Muscle of back (tissue), 11 donors: ENCODE data around the gene QTRT2. TPM values are rescaled to one million over a fixed set of nuclear protein-coding genes. Genes with fewer than 3 reads are reported as not detected.

ENCODE experiments used
- DNase-seq, 3 donors: peaks; one replicate each; pipeline versions ENCODE4 v3.0.0 to v3.0.0-alpha.2; 2013
- polyA plus RNA-seq, 10 donors: library from polyadenylated mRNA; unstranded; fragments of 120-200 nt; gene quantifications; one replicate each; pipeline ENCODE4 v1.2.1, GENCODE V29; 2013; ENCODE audit not compliant: insufficient read length in 10 of 10

The QTRT2 gene
- polyA plus RNA-seq, 10 donors, result 8.4 to 18.4 (median 12.8) TPM

DNA sequence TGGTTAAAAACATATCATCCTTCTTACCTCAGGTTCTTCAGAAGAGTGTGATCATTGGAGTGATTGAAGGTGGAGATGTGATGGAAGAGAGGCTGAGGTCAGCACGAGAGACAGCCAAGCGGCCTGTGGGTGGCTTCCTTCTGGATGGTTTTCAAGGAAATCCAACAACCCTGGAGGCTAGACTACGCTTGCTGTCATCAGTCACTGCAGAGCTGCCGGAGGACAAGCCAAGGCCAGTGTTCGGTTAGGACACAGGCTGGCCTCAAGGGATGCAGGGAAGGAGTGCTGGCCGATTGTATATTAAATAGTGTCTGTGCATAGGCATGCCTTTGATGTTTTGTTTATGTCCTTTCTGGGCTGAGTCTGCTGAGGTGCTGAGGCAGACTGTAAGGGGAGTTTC, 20.2 kb downstream of the QTRT2 start:
- DNase-seq, result no peak

DNA sequence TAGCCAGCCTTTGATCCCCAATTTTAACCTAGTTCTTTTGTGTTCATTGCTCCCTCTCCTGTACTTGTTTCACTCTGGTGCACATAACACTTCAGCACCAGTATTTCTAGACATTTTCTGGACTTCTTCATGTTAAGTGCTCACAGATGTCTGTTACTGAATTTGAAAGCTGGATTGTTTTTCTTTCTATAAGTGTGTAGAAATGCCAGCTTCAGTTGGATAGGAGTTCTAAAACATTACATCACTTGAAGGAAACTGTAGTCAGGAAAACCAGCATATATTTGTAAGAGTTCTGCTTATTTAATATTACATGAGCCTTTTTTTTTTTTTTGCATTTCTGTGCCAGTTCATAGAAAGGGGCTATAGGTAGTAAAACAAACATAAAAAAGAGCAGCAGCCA, 21.6 kb downstream of the QTRT2 start:
- no peak for DNase-seq

- DNase-seq, result no peak
Observed at GRCh38 chr3:114079761-114080160, 23.2 kb downstream of the QTRT2 start.

- DNase-seq, result no peak
Observed at GRCh38 chr3:114080201-114080600, 23.7 kb downstream of the QTRT2 start.

DNA sequence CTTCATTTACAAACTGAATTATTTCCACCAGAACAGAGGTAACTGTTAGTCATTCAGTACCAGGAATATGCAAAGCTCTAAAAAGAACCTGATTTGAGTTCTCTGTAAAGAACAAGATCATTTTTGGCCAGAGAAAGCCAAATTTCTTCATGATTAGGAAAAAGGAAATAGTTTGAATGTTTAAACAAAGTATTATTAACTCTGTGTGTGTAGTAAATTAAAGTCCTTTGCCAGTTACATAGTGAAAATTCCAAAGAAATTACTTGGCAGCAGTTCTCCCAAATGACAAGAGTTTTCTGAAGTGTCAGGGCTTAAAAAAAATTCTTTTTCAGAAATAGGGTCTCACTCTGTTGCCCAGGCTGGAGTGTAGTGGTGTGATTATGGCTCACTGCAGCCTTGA, 24.5 kb downstream of the QTRT2 start:
- peak in 1 of 3 donors; percentile 20 for DNase-seq

GRCh38 chr3:114083112-114083511, 26.6 kb downstream of the QTRT2 start:
- DNase-seq, result no peak

DNA sequence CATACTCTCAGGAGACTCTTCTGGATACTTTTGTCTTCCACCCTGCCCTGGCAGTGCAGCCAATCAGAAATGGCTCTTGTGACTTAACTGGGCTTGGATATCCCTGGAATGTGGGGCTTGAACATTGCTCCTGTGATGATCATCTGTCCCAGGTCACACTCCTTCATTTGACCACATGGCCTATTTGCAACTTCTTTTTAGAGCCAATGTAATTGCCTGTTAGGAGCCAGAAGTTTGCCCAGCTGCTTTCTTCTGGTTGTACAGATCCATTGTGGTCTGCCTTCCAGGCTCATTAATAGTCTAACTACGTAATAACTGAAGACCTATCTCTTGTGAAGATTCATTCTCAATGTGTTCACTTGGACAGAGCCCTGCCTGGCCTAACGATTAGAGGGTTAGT, 29.8 kb downstream of the QTRT2 start:
- no peak for DNase-seq

DNA sequence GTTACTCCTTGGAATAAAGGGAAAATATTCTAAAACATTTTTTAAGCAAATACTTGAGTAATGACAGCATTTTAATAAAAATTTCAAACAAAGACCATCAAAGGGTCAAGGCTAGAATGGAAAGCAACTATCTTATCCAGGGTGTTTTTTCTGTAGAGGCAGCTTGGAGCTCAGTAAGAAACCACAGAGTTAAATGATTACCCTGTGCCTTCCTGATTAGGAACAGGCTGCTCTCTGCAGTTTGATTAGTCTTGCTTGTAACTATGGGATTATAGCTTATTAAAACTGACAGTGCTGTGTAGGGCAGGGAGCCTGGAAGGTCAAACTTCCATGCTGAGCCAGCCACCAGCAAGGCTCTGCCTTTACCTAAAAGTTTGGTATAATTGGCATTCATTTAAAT, 33.1 kb downstream of the QTRT2 start:
- no peak for DNase-seq

DNA sequence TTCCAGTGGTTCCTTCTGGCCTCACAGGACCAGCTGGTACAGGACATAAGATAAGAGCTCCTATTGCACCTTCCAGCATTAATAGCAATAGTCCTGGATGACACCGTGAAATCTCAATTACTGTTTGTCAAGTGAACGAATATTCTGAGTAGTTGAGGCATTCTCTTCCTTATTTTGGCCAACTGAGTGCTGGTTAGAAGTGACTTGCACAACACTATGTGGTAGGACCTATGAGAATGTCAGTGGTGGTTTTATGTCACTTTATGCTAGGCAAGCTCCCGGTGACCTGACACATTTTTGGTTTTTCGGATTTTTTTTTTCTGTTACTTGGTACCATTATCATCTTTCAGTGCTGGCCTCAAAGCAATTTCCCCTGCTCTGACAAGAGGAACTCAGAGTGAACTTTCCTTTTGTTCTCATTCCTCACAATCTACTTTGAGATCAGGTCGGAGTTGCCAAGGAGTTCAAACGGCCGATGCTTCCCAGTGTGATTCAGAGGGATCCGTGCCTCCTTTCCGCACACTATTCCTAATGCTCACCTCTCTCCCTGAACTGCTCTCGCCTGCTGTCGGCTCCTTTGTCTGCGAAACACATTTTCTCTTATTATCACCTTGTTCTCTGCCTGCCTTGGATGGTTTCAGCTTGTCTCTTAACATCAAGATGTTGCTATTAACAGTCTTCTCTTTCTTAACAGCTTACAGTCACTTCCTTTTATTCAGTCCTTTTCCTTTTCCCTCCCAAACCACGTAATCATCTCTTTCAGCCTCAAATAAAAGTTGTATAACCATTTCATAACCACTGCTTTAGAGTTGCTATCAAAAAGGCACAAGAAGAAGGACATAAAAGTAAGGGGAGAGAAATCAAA, 35.8 kb downstream of the QTRT2 start:
- DNase-seq, result peak in 1 of 3 donors; percentile 7

GRCh38 chr3:114093016-114093380, 36.5 kb downstream of the QTRT2 start:
- DNase-seq, result no peak

GRCh38 chr3:114093596-114093995, 37.1 kb downstream of the QTRT2 start:
- peak; percentile 34 to 50 (median 47) for DNase-seq

DNA sequence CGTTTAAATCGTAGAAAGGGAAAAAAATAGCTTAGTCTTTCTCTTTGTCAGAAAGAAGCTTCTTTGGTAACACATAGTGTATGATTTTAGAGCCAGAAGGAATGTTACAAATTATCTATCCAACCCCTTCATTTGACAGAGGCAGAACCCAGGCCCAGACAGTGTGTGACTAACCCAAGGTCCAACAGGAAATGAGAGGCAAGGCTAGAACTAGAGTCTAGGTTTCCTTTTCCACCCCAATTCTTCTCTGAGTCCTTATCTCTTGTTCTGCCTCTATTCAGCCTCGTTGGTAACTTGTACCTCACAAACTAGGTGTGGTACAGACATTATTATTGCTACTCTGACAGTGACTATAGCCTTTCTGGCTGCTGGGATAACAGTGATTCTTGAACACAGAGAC, 39.3 kb downstream of the QTRT2 start:
- DNase-seq, result no peak

- no peak for DNase-seq
Observed at GRCh38 chr3:114101101-114101500, 44.6 kb downstream of the QTRT2 start.

DNA sequence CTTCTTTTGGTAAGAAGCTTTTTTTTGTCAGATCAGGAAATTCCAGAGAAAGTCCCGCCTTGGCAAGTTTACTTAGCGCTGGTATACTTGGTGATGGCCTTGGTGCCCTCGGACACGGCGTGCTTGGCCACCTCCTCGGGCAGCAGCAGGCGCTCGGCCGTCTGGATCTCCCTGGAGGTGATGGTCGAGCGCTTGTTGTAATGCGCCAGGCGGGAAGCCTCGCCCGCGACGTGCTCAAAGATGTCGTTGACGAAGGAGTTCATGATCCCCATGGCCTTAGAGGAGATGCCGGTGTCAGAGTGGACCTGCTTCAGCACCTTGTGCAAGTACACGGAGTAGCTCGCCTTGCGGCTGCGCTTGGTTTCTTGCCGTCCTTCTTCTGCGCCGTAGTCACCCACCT, 46.6 kb downstream of the QTRT2 start:
- DNase-seq, result no peak

DNA sequence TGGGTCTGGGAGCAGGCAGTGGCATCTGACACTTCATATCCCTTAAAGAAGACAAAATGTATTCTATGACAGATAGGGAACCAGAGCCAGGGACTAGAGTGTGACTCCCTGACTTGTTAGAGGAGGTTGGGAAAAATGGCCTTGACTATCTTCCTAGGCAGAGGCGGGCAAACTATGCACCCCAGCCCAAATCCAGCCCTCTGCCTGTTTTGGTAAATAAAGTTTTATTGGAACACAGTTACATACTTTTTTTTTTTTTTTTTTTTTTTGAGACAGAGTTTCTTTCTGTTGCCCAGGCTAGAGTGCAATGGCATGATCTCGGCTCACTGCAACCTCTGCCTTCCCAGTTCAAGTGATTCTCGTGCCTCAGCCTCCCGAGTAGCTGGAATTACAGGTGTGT, 47.3 kb downstream of the QTRT2 start:
- DNase-seq, result no peak

DNA sequence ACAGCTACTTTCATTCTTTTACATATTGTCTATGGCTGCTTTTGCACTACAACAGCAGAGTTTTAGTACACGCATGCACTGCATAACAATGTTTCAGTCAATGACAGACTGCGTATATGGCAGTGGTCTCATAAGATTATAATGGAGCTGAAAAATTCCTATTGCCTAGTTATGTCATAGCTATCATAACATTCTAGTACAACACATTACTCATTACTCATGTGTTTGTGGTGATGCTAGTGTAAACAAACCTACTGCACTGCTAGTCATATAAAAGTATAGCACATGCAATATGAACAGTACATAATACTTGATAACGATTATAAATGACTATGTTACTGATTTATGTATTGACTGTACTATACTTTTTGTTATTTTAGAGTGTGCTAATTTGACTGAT, 47.9 kb downstream of the QTRT2 start:
- no peak for DNase-seq

- no peak for DNase-seq
Observed at GRCh38 chr3:114108137-114108536, 51.6 kb downstream of the QTRT2 start.

GRCh38 chr3:114110439-114110838, 53.9 kb downstream of the QTRT2 start:
- no peak for DNase-seq

- DNase-seq, result no peak
Observed at GRCh38 chr3:114111060-114111770, 54.7 kb downstream of the QTRT2 start.

DNA sequence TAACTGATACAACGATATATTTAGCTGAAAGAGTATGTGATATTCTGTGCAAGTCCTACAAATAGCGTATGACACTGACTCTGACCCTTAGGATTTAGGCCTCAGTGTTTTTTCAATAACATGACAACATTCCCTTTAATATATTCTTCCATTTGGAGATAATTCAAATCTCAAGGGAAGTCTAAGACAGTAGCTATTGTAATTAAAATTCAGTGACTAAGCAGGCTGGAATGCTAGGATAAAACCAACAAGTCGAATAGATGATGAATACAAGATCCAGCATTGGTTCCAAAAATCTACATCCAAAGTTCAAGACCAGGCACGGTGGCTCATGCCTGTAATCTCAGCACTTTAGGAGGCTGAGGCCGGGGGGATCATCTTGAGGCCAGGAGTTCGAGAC, 56.2 kb downstream of the QTRT2 start:
- peak in 1 of 3 donors; percentile 43 for DNase-seq

- DNase-seq, result no peak
Observed at GRCh38 chr3:114114719-114115118, 58.2 kb downstream of the QTRT2 start.

DNA sequence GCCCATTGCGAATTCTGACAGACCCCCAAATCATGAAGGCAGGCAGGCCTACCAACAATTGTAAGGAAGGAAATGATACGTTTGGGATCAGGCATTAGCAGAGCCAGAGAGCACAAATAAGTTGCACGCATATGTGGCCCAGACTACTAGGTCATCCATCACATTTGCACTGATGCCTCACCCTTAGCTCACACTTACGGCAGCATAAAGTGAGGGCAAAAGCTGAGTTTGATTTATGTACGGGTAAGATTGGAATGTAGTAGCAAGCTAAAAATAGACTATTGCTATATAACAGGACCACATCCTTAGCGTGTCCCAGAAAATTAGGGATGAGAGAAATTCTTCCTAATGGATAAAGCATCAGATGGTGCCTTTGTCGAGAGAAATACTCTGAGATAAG, 58.6 kb downstream of the QTRT2 start:
- peak in 1 of 3 donors; percentile 56 for DNase-seq

DNA sequence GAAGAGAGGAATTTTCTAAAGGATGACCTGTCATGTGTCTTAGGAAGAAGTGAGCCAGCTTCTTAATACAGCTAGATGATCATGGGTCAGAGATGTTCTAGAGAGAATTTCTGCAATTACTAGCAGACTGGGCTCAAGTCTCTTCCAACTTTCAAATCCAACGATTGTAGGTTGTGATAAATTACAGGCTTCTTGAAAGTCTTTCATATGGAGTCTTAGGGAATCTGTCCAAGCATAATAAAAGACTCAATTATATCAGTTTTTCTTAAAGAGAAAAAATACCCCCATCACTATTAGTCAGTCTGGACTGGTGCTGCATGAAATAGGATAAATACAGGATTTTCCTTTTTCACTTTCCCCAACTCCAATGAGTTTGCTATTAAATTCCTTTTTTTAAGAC, 63.2 kb downstream of the QTRT2 start:
- no peak for DNase-seq
